ENCODE data around the gene RBM5.

Gene RBM5

DNA sequence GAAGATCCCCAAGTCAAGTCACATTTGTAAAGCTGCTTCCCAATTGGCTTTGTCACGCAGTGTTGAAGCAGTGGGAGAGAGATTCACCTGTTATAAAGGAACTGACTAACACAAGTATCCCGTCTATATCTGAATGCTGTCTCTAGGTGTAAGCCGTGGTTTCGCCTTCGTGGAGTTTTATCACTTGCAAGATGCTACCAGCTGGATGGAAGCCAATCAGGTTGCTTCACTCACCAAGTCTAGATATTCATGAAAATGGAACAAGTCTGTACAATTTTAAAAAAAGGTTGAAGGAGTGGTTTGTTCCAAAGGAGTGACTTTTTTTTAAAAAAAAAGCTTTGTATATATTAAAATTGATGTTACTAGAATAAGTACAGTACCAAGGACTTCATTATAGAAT lies 11.7 kb downstream of the RBM5 start:
- H3K9me3 ChIP-seq (ENCODE audit: insufficient read depth, low read depth, low read length) = no peaks in the 10 kb centered on the region
- no peaks in the 10 kb centered on the region for H3K27me3 ChIP-seq (ENCODE audit: insufficient read depth, low read length)
- H3K27ac ChIP-seq (ENCODE audit: low read length) = no peak overlapping the region
- H3K4me3 ChIP-seq (ENCODE audit: low read length) = no peak overlapping the region
- peaks cover 98% of the 10 kb centered on the region for H3K36me3 ChIP-seq (ENCODE audit: insufficient read depth, low read depth, low read length)
- H3K4me1 ChIP-seq (ENCODE audit: insufficient read depth, low read length) = no peaks in the 10 kb centered on the region
- H3K9ac ChIP-seq (ENCODE audit: low read depth, low read length) = no peak overlapping the region

DNA sequence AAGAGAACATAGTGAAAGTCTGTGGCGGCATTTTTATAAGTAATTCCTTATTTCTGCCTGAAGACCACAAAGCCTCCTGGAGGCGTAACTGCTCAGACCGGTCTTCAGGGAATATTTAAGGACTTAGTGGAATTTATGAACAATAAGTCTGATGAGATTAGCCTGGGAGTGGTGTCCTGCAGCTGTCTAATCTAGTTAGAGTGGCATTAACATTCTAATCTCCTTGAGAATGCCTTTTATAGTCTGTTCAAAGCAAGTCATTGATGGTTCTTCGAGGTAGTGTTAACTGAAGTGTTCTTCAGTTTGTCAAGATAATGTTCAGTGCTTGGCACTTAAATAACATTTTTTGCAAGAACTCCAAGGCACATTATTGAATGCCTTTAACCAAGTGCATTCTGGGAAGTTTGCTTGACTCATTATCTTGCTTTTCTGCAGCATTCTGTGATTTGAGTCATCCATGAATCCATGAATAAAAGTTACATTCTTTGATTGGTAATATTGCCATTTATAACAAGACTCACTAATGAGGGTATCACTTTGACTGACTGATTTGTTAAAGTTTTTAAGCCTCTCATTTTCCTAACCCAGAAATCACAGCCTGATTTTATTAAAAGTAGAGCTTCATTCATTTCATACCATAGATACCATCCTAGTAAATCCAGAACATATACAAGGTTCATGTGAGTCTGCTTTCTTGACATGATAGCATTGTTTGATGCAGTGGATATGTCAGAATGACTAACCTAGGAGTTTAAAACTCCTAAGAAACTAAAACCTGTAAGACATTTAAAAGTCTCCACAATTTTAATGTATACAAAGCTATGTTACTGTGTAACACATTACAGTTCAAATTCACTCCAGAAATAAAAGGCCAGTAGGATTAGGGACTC lies 12.5 kb downstream of the RBM5 start:
- Histone ChIP-seq H3K4me1 (ENCODE audit: insufficient read depth, low read length) (no peaks in the 10 kb centered on the region), H3K36me3 (ENCODE audit: insufficient read depth, low read depth, low read length) (peaks cover 96% of the 10 kb centered on the region), H3K9ac (ENCODE audit: low read depth, low read length) (no peak overlapping the region), H3K4me3 (ENCODE audit: low read length) (no peak overlapping the region), H3K27ac (ENCODE audit: low read length) (no peak overlapping the region), H3K9me3 (ENCODE audit: insufficient read depth, low read depth, low read length) (no peaks in the 10 kb centered on the region), H3K27me3 (ENCODE audit: insufficient read depth, low read length) (no peaks in the 10 kb centered on the region)

DNA sequence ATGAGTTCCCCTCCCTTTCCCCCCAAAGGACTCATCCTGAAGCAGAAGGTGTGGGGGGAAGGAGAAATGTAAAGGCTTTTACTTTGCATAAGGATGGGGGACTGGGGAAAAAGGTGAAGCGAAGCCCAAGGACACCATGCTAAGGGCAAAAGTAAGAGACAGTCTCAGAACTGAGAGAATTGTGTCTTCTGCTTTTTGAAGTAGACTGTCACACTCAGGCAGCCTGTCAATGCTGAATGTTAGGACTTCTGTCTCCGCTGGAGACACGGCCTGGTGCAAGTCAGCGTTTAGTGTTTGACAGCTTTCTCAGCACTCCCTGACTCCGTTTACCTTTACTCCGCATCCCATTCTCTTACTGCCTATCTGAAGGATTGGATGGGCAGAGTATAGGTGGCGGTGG lies 13.8 kb downstream of the RBM5 start:
- no peaks in the 10 kb centered on the region for H3K4me1 ChIP-seq (ENCODE audit: insufficient read depth, low read length)
- peaks cover 96% of the 10 kb centered on the region for H3K36me3 ChIP-seq (ENCODE audit: insufficient read depth, low read depth, low read length)
- no peak overlapping the region for H3K4me3 ChIP-seq (ENCODE audit: low read length)
- H3K9ac ChIP-seq (ENCODE audit: low read depth, low read length) = no peak overlapping the region
- no peaks in the 10 kb centered on the region for H3K9me3 ChIP-seq (ENCODE audit: insufficient read depth, low read depth, low read length)
- no peak overlapping the region for H3K27ac ChIP-seq (ENCODE audit: low read length)
- H3K27me3 ChIP-seq (ENCODE audit: insufficient read depth, low read length) = no peaks in the 10 kb centered on the region

DNA sequence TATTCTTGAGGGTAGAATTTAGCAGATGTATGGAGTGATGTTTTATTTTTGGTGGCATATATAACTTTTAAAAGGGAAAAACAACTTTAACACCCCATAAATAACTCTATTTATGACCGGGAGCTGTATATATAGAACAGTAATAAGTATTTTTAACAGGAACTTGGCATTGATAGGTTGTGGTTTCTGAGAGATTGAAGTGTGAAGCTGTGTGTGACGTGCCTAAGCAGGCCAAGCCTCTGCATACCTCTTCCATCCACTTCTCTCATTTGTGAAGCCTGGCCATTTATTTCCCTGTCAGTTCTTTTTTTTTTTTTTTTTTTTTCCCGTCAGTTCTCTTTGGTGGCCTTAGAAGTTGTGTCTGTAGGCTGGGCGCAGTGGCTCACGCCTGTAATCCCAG lies 23.0 kb downstream of the RBM5 start:
- no peak overlapping the region for H3K27ac ChIP-seq (ENCODE audit: low read length)
- H3K36me3 ChIP-seq (ENCODE audit: insufficient read depth, low read depth, low read length) = peaks cover 100% of the 10 kb centered on the region
- H3K4me1 ChIP-seq (ENCODE audit: insufficient read depth, low read length) = no peaks in the 10 kb centered on the region
- no peak overlapping the region for H3K4me3 ChIP-seq (ENCODE audit: low read length)
- no peaks in the 10 kb centered on the region for H3K9me3 ChIP-seq (ENCODE audit: insufficient read depth, low read depth, low read length)
- H3K9ac ChIP-seq (ENCODE audit: low read depth, low read length) = no peak overlapping the region
- H3K27me3 ChIP-seq (ENCODE audit: insufficient read depth, low read length) = no peaks in the 10 kb centered on the region

DNA sequence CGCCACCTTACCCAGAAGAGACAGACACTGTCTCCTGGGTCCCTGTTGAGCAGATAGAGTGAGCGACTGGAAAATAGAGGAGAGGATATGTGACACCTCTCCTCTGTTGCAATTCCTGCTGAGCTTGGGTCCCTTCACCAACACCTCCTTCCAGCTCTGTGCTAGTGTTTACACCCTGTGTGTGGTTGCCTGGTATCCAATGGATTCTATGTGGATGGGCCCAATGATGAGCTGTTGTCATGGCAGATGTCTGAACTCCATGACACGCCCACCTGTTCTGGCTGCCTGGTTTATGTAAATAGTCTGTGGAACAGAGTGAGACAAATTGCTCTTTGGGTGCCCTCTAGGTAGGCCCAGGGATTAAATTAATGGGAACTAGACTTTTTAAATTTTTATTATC lies 23.7 kb downstream of the RBM5 start:
- Histone ChIP-seq H3K27me3 (ENCODE audit: insufficient read depth, low read length) (no peaks in the 10 kb centered on the region), H3K4me3 (ENCODE audit: low read length) (no peak overlapping the region), H3K36me3 (ENCODE audit: insufficient read depth, low read depth, low read length) (peaks cover 100% of the 10 kb centered on the region), H3K9ac (ENCODE audit: low read depth, low read length) (no peak overlapping the region), H3K4me1 (ENCODE audit: insufficient read depth, low read length) (no peaks in the 10 kb centered on the region), H3K9me3 (ENCODE audit: insufficient read depth, low read depth, low read length) (no peaks in the 10 kb centered on the region), H3K27ac (ENCODE audit: low read length) (no peak overlapping the region)

DNA sequence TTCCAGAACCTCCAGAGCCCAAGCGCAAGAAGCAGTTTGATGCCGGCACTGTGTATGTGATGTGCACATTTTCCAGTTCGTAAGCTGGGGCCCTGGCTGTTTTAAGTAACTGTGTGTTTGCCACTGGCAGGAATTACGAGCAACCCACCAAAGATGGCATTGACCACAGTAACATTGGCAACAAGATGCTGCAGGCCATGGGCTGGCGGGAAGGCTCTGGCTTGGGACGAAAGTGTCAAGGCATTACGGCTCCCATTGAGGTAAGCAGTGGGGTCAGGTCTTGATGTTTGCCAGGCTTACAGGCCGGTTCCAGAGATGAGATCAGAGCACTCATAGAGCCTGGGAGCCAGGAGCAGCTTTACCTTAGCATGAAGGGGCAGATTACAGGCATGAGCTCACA lies 28.4 kb downstream of the RBM5 start:
- H3K9ac ChIP-seq (ENCODE audit: low read depth, low read length) = no peak overlapping the region

DNA sequence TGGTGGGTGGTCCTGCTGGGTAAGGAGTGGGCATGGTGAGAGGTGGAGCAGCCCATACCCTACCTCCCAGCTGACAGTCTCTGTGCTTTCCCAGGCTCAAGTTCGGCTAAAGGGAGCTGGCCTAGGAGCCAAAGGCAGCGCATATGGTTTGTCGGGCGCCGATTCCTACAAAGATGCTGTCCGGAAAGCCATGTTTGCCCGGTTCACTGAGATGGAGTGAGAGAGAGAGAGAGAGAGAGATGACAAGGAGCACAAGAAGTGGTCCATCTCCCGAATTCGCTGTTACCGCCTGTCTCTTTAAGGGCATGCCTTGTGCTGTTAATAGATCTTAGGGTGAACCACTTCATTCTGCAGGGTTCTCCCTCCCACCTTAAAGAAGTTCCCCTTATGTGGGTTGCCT lies 29.5 kb downstream of the RBM5 start:
- no peaks in the 10 kb centered on the region for H3K9me3 ChIP-seq (ENCODE audit: insufficient read depth, low read depth, low read length)
- no peaks in the 10 kb centered on the region for H3K27me3 ChIP-seq (ENCODE audit: insufficient read depth, low read length)
- no peak overlapping the region for H3K4me3 ChIP-seq (ENCODE audit: low read length)
- no peak overlapping the region for H3K9ac ChIP-seq (ENCODE audit: low read depth, low read length)
- peaks cover 71% of the 10 kb centered on the region for H3K36me3 ChIP-seq (ENCODE audit: insufficient read depth, low read depth, low read length)
- no peaks in the 10 kb centered on the region for H3K4me1 ChIP-seq (ENCODE audit: insufficient read depth, low read length)
- no peak overlapping the region for H3K27ac ChIP-seq (ENCODE audit: low read length)

More for the DNA sequence above, 28.4 kb downstream of the RBM5 start:
- no peaks in the 10 kb centered on the region for H3K9me3 ChIP-seq (ENCODE audit: insufficient read depth, low read depth, low read length)
- no peak overlapping the region for H3K4me3 ChIP-seq (ENCODE audit: low read length)
- H3K27me3 ChIP-seq (ENCODE audit: insufficient read depth, low read length) = no peaks in the 10 kb centered on the region
- peaks cover 82% of the 10 kb centered on the region for H3K36me3 ChIP-seq (ENCODE audit: insufficient read depth, low read depth, low read length)
- no peaks in the 10 kb centered on the region for H3K4me1 ChIP-seq (ENCODE audit: insufficient read depth, low read length)
- no peak overlapping the region for H3K27ac ChIP-seq (ENCODE audit: low read length)

DNA sequence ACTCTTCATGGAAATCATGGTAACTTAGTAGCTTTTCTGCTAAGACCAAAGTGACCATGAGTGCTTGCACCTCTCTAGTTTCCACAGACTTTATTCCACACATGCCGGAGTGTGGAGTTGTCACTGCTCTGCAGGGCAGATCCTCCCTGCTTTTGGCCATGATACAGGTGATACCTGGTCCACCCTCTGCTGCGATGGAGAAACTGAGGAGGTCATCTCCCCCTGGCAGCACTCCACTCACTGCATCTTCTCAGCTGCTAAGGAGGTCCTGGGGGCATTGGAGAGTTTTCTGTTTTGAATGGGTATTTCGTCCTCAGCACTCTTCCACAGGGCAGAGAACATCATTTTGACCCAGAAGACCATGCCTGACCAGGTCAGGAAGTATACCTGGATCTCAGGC lies 31.1 kb downstream of the RBM5 start:
- Histone ChIP-seq H3K27ac (ENCODE audit: low read length) (no peak overlapping the region), H3K36me3 (ENCODE audit: insufficient read depth, low read depth, low read length) (peaks cover 55% of the 10 kb centered on the region), H3K9me3 (ENCODE audit: insufficient read depth, low read depth, low read length) (no peaks in the 10 kb centered on the region), H3K9ac (ENCODE audit: low read depth, low read length) (no peak overlapping the region), H3K4me1 (ENCODE audit: insufficient read depth, low read length) (peaks cover 6% of the 10 kb centered on the region; the same call in 1 of the 2 replicates), H3K27me3 (ENCODE audit: insufficient read depth, low read length) (no peaks in the 10 kb centered on the region), H3K4me3 (ENCODE audit: low read length) (no peak overlapping the region)

DNA sequence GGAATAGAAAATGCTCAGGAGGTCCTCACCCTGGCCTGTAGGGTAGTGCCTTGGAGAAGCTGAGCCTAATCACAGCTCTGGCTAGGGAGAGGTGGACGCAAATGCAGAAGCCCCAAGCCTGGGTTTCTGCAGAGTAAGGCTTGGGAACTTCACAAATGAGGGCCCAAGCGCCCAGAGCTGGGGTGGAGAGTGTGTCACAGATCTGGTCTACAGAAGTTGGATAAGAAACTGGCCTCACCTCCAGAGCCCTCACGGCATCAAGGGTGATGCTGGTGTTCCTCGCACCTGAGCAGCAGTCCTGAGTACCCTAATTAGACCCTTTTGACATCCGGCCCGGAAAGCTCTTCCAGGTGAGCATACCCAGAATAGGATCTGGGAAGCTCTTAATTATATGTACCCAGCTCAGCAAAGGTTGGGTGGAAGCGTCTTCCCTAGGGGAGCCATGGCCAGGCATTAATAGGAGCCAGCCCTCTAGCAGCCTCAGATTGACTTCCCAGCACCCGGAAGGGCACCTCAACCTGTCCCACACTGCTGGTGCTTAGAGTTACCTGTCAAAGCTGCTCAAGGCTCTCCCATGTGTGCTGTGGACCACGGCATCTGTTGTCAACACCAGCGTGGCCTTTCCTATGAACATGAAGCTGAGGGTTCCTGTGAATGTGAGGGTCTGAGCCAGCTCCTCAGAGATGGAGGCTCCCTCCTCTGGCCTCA lies 31.8 kb downstream of the RBM5 start:
- Histone ChIP-seq H3K4me3 (ENCODE audit: low read length) (no peak overlapping the region), H3K27me3 (ENCODE audit: insufficient read depth, low read length) (no peaks in the 10 kb centered on the region), H3K27ac (ENCODE audit: low read length) (no peak overlapping the region), H3K9me3 (ENCODE audit: insufficient read depth, low read depth, low read length) (no peaks in the 10 kb centered on the region), H3K4me1 (ENCODE audit: insufficient read depth, low read length) (peaks cover 7% of the 10 kb centered on the region; the same call in 1 of the 2 replicates), H3K36me3 (ENCODE audit: insufficient read depth, low read depth, low read length) (peaks cover 48% of the 10 kb centered on the region), H3K9ac (ENCODE audit: low read depth, low read length) (no peak overlapping the region)

DNA sequence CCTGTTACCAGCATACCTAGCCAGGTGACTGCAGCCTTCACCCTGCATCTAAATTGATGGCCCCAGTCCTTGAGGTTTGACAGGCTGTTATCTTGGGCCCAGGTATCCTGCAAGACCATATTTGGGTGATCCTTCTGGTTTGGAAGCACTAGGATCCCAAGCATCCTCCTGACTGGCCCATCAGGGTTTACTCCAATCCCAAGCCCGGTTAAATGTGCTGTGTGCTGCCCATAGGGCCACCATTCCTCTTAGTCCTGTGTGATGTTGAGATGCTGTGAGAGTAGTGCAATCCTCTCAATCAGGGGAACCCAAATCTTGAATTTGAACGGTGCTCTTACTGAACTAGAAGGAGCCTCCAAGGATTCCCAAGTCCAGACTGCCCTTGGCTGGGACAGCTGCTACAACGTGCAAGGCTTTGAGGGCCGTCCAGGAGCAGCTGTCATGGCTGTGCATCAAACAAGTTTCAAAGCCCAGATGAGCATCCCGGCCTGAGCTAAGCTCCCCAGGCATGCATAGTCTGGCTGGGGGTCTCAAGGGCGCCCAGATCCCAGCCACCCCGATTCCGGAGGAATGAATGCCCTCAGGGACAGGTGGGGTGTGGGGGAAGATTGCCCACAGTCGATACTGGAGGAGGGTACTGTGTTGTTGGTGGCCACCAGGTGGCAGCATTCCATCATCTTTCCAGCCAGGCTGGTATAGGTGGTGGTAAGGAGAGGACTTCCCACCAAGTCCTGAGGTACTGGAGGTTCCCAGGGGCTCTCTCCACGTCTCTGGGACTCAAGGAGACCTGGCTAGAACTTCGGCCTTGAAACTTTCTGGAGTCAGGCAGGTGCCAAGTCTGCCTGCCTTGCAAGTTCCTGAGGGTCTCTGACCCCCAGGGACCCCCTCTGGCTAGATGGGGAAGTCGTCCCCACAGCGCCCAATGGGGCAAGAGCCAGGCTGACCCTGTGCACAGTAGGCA lies 32.6 kb downstream of the RBM5 start:
- H3K27me3 ChIP-seq (ENCODE audit: insufficient read depth, low read length) = no peaks in the 10 kb centered on the region
- H3K9me3 ChIP-seq (ENCODE audit: insufficient read depth, low read depth, low read length) = no peaks in the 10 kb centered on the region
- peaks cover 40% of the 10 kb centered on the region for H3K36me3 ChIP-seq (ENCODE audit: insufficient read depth, low read depth, low read length)
- peaks cover 15% of the 10 kb centered on the region for H3K4me1 ChIP-seq (ENCODE audit: insufficient read depth, low read length)
- no peak overlapping the region for H3K4me3 ChIP-seq (ENCODE audit: low read length)
- H3K9ac ChIP-seq (ENCODE audit: low read depth, low read length) = no peak overlapping the region
- H3K27ac ChIP-seq (ENCODE audit: low read length) = no peak overlapping the region

DNA sequence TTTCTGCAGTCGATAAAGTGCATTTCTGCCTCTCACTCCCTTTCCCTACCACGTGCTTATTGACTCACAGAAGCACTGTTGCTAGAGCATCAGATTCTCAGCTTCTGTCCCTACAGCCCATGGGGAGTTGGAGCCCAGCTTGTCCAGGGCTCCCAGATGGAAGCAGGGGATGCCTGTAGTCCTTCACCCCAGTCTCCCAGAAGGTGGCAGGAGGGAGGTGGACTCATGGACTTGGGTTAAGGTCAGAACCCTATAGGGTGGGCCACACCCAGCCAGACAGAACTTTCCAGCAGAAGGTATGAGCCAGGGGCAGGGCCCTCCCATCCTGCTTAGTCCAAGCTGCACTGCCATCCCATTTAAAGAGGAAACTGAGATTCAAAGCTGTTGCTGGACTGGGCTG lies 33.4 kb downstream of the RBM5 start:
- Histone ChIP-seq H3K27ac (ENCODE audit: low read length) (no peak overlapping the region), H3K27me3 (ENCODE audit: insufficient read depth, low read length) (no peaks in the 10 kb centered on the region), H3K4me3 (ENCODE audit: low read length) (no peak overlapping the region), H3K9me3 (ENCODE audit: insufficient read depth, low read depth, low read length) (no peaks in the 10 kb centered on the region), H3K36me3 (ENCODE audit: insufficient read depth, low read depth, low read length) (peaks cover 33% of the 10 kb centered on the region), H3K4me1 (ENCODE audit: insufficient read depth, low read length) (peaks cover 15% of the 10 kb centered on the region), H3K9ac (ENCODE audit: low read depth, low read length) (no peak overlapping the region)
